Osteocyte (in vitro differentiated cells): ENCODE measurements around the gene DIP2C. TPM values are rescaled to one million over a fixed set of nuclear protein-coding genes. Genes with fewer than 3 reads are reported as not detected.

Experiments
- DNase-seq: peaks from one replicate; pipeline ENCODE4 v3.0.0; 2021; ENCODE audit warnings: mixed read lengths; ENCODE audit not compliant: unreplicated experiment; ENCODE audit errors: extremely low spot score
- H3K27ac Mint-ChIP-seq: one replicate; pipeline ENCODE4 v1.8.0; 2021; ENCODE audit warnings: mild to moderate bottlenecking, mixed read lengths; ENCODE audit not compliant: unreplicated experiment
- H3K27me3 Mint-ChIP-seq: one replicate; pipeline ENCODE4 v1.8.0; 2021; ENCODE audit warnings: mixed read lengths; ENCODE audit not compliant: unreplicated experiment
- H3K36me3 Mint-ChIP-seq: one replicate; pipeline ENCODE4 v1.8.0; 2021; ENCODE audit warnings: mixed read lengths; ENCODE audit not compliant: unreplicated experiment
- H3K4me1 Mint-ChIP-seq: one replicate; pipeline ENCODE4 v1.8.0; 2021; ENCODE audit warnings: mixed read lengths; ENCODE audit not compliant: unreplicated experiment
- H3K4me3 Mint-ChIP-seq: one replicate; pipeline ENCODE4 v1.8.0; 2021; ENCODE audit warnings: mild to moderate bottlenecking, moderate library complexity, mixed read lengths; ENCODE audit not compliant: unreplicated experiment
- H3K9me3 Mint-ChIP-seq: one replicate; pipeline ENCODE4 v1.8.0; 2021; ENCODE audit warnings: mixed read lengths; ENCODE audit not compliant: unreplicated experiment
- total RNA-seq: library from RNA; stranded (reverse); gene quantifications from 2 replicates; pipeline ENCODE4 v1.2.1, GENCODE V29; 2021
- TF ChIP-seq, protein P1 (sequence below): fragments of 200-600 bp; sonication (generic); IDR thresholded peaks from 2 replicates; pipeline ENCODE4 v1.5.0; 2021; ENCODE audit warnings: antibody characterized with exemption, mild to moderate bottlenecking, moderate library complexity

The DIP2C gene
- total RNA-seq, 1 donor from 2014 or later, result 36.8 TPM

- no peak overlapping the region for H3K4me3 Mint-ChIP-seq
- DNase-seq, result peak; percentile 69
- H3K9me3 Mint-ChIP-seq, result no peaks in the 10 kb centered on the region
- TF ChIP-seq, protein P1, sequence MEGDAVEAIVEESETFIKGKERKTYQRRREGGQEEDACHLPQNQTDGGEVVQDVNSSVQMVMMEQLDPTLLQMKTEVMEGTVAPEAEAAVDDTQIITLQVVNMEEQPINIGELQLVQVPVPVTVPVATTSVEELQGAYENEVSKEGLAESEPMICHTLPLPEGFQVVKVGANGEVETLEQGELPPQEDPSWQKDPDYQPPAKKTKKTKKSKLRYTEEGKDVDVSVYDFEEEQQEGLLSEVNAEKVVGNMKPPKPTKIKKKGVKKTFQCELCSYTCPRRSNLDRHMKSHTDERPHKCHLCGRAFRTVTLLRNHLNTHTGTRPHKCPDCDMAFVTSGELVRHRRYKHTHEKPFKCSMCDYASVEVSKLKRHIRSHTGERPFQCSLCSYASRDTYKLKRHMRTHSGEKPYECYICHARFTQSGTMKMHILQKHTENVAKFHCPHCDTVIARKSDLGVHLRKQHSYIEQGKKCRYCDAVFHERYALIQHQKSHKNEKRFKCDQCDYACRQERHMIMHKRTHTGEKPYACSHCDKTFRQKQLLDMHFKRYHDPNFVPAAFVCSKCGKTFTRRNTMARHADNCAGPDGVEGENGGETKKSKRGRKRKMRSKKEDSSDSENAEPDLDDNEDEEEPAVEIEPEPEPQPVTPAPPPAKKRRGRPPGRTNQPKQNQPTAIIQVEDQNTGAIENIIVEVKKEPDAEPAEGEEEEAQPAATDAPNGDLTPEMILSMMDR, result no peak
- H3K36me3 Mint-ChIP-seq, result no peaks in the 10 kb centered on the region
- no peaks in the 10 kb centered on the region for H3K4me1 Mint-ChIP-seq
- peaks cover 15% of the 10 kb centered on the region for H3K27me3 Mint-ChIP-seq
- no peak overlapping the region for H3K27ac Mint-ChIP-seq
These were observed 37.8 kb upstream of the DIP2C start for GRCh38 chr10:727162-727790.

DNA sequence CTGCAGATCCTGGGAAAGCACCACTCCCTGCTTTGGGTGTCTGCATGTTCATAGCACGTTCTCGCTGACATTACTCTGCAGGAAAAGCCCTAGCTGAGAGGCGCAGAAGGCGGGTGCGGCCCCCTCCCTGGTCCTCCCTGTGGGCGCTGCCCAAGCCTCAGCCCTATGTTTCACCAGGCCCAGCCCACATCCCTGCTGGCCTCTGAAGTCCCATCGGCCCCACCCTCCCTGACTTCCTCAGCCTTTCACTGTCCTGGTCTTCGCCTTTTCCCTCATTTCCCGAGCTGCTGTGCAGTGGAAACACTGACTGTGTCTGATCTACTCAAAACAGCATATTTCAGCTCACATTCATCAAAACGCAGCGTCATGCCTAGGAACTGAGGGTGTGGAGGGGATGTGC is 36.3 kb upstream of the DIP2C start:
- no peaks in the 10 kb centered on the region for H3K36me3 Mint-ChIP-seq
- TF ChIP-seq, protein P1, result no peak

DNA sequence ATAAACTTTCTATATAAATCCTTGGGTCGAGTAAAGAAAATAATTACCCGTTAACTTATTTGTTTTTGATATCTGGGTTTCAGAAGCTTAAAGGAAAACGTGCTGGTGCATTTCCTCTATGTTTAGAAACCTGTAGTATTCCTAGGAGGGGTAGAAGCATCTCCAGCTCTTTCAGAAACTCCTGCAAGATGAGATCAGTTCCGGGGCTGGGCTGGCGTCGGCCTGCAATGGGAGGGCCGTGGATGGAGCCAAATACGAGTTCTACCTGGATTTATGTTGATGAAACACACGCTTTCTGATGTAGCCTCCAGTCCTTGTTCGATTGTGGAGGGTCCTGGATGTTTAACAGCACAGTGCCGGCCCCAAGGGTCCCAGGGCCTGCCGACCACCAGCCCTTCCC is 35.8 kb upstream of the DIP2C start:
- Mint-ChIP-seq H3K9me3 (no peaks in the 10 kb centered on the region), H3K4me3 (no peak overlapping the region), H3K36me3 (no peaks in the 10 kb centered on the region), H3K27me3 (peaks cover 5% of the 10 kb centered on the region), H3K27ac (no peak overlapping the region), H3K4me1 (no peaks in the 10 kb centered on the region)
- DNase-seq, result no peak
- TF ChIP-seq, protein P1, result no peak

More for the DNA sequence above, 36.3 kb upstream of the DIP2C start:
- DNase-seq, result no peak
- no peak overlapping the region for H3K4me3 Mint-ChIP-seq
- H3K4me1 Mint-ChIP-seq, result no peaks in the 10 kb centered on the region
- H3K27me3 Mint-ChIP-seq, result peaks cover 5% of the 10 kb centered on the region
- H3K9me3 Mint-ChIP-seq, result no peaks in the 10 kb centered on the region
- H3K27ac Mint-ChIP-seq, result no peak overlapping the region

- H3K36me3 Mint-ChIP-seq, result no peaks in the 10 kb centered on the region
- TF ChIP-seq, protein P1, result no peak
- H3K4me1 Mint-ChIP-seq, result no peaks in the 10 kb centered on the region
- H3K27ac Mint-ChIP-seq, result no peak overlapping the region
- H3K9me3 Mint-ChIP-seq, result no peaks in the 10 kb centered on the region
- H3K27me3 Mint-ChIP-seq, result peaks cover 8% of the 10 kb centered on the region
- no peak for DNase-seq
- no peak overlapping the region for H3K4me3 Mint-ChIP-seq
These were observed 34.5 kb upstream of the DIP2C start for GRCh38 chr10:723973-724372.

DNA sequence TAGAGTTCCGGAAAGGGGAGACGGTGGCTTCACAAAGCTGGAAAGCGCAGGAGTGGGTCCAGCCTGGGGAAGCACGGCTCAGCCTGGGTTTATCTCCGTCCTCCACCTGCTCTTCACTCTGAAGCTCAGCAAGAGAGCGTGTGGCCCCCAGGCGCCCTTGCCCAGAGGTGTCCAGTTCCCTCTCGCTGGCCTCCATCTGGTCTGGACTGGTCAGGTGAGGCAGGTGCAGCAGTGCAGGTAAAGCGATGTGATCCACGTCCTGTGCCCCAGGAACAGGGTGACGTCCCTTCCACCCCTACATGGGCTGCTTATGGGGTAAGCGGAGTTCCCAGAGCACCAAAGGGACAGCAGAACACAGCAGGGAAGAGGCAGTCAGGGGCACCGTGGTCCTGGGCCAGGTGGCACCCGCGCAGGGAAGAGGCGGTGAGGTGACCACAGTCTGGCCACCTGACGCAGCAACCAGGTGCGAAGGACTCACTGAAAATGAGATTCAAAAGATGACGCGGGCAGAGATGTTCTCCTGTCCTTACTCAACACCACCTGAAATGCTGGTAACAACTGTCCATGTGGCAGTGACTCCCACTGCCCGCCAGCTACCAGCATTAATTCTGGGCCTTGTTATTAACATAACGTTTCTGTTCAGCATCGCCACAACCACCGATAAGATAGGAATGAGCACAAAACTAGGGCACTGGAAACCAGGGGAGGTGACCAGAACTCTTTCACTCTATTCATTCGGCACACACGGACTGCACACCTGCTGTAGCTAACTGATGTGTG is 33.0 kb upstream of the DIP2C start:
- Mint-ChIP-seq H3K9me3 (no peaks in the 10 kb centered on the region), H3K27ac (no peak overlapping the region), H3K4me1 (no peaks in the 10 kb centered on the region), H3K27me3 (peaks cover 12% of the 10 kb centered on the region), H3K4me3 (no peak overlapping the region), H3K36me3 (no peaks in the 10 kb centered on the region)
- TF ChIP-seq, protein P1, result no peak
- no peak for DNase-seq
